Measurements from ENCODE around the gene SNRNP200.

GRCh38 chr2:96231316-96231715 lies 74.0 kb downstream of the SNRNP200 start:
- no peak for TF ChIP-seq CTCF (IDR thresholded peaks at IDR 0.05; ENCODE audit: insufficient read depth, low read depth, low read length)
- TF ChIP-seq EZH2 (IDR thresholded peaks at IDR 0.05; ENCODE audit: insufficient read depth, low read length) = no peak

Data from astrocyte (in vitro differentiated cells and primary cell).